Measurements from ENCODE around the gene KIF6. TPM values are rescaled to one million over a fixed set of nuclear protein-coding genes. Genes with fewer than 3 reads are reported as not detected.

Gene KIF6
- total RNA-seq, 1 donor from 2014 or later, result 1.4 TPM

DNA sequence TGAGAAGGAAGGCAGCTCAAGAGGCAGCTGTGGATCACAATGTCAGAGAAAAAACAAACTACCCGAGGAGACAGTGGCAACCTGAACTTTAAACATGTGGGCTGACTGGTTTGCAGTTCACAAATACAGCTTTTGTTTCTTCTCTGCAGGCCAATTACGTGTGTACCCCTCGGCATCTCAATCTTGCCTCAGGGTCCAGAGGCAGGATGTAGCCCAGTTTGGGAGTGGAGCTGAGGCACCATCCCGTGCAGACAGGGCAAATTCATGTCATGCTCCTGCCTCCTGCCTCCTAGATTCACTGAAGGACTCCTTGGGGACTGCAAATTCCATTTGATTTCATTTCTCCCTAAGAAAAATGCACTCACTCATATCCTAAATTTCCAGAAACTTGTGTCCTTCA, 308.5 kb downstream of the KIF6 start:
- TF ChIP-seq CTCF (IDR thresholded peaks at IDR 0.05; ENCODE audit: unreplicated experiment), result no peak
- H3K36me3 Mint-ChIP-seq, result no peaks in the 10 kb centered on the region
- H3K4me3 Mint-ChIP-seq, result no peak overlapping the region
- H3K4me1 Mint-ChIP-seq, result peaks cover 3% of the 10 kb centered on the region
- no peak for DNase-seq (ENCODE audit: low spot score in 2 of 2, unreplicated experiment in 2 of 2)
- no peaks in the 10 kb centered on the region for H3K9me3 Mint-ChIP-seq
- H3K27ac Mint-ChIP-seq, result no peak overlapping the region
- no peaks in the 10 kb centered on the region for H3K27me3 Mint-ChIP-seq (ENCODE audit: low read depth)

- Mint-ChIP-seq H3K36me3 (no peaks in the 10 kb centered on the region), H3K27me3 (ENCODE audit: low read depth) (no peaks in the 10 kb centered on the region), H3K9me3 (no peaks in the 10 kb centered on the region), H3K4me1 (peaks cover 3% of the 10 kb centered on the region), H3K27ac (no peak overlapping the region), H3K4me3 (no peak overlapping the region)
- TF ChIP-seq CTCF (IDR thresholded peaks at IDR 0.05; ENCODE audit: unreplicated experiment), result no peak
- DNase-seq (ENCODE audit: low spot score in 2 of 2, unreplicated experiment in 2 of 2), result no peak
Observed at GRCh38 chr6:39416026-39416425, 309.2 kb downstream of the KIF6 start.

GRCh38 chr6:39415482-39415881, 309.7 kb downstream of the KIF6 start:
- H3K4me1 Mint-ChIP-seq, result peaks cover 3% of the 10 kb centered on the region
- no peaks in the 10 kb centered on the region for H3K9me3 Mint-ChIP-seq
- no peak overlapping the region for H3K4me3 Mint-ChIP-seq
- H3K27ac Mint-ChIP-seq, result no peak overlapping the region
- DNase-seq (ENCODE audit: low spot score in 2 of 2, unreplicated experiment in 2 of 2), result no peak
- no peak for TF ChIP-seq CTCF (IDR thresholded peaks at IDR 0.05; ENCODE audit: unreplicated experiment)
- H3K36me3 Mint-ChIP-seq, result no peaks in the 10 kb centered on the region
- no peaks in the 10 kb centered on the region for H3K27me3 Mint-ChIP-seq (ENCODE audit: low read depth)

GRCh38 chr6:39411465-39411864, 313.7 kb downstream of the KIF6 start:
- DNase-seq (ENCODE audit: low spot score in 2 of 2, unreplicated experiment in 2 of 2), result no peak
- Mint-ChIP-seq H3K27ac (no peak overlapping the region), H3K27me3 (ENCODE audit: low read depth) (no peaks in the 10 kb centered on the region), H3K4me3 (no peak overlapping the region), H3K36me3 (no peaks in the 10 kb centered on the region), H3K9me3 (no peaks in the 10 kb centered on the region), H3K4me1 (peaks cover 2% of the 10 kb centered on the region)
- TF ChIP-seq CTCF (IDR thresholded peaks at IDR 0.05; ENCODE audit: unreplicated experiment), result no peak

- H3K4me1 Mint-ChIP-seq, result no peaks in the 10 kb centered on the region
- no peak for TF ChIP-seq CTCF (IDR thresholded peaks at IDR 0.05; ENCODE audit: unreplicated experiment)
- no peaks in the 10 kb centered on the region for H3K9me3 Mint-ChIP-seq
- no peaks in the 10 kb centered on the region for H3K36me3 Mint-ChIP-seq
- H3K27me3 Mint-ChIP-seq (ENCODE audit: low read depth), result no peaks in the 10 kb centered on the region
- H3K27ac Mint-ChIP-seq, result no peak overlapping the region
- DNase-seq (ENCODE audit: low spot score in 2 of 2, unreplicated experiment in 2 of 2), result no peak
- H3K4me3 Mint-ChIP-seq, result no peak overlapping the region
Observed at GRCh38 chr6:39411001-39411400, 314.2 kb downstream of the KIF6 start.

GRCh38 chr6:39409889-39410288, 315.3 kb downstream of the KIF6 start:
- H3K4me1 Mint-ChIP-seq, result no peaks in the 10 kb centered on the region
- H3K9me3 Mint-ChIP-seq, result no peaks in the 10 kb centered on the region
- no peak overlapping the region for H3K4me3 Mint-ChIP-seq
- no peak overlapping the region for H3K27ac Mint-ChIP-seq
- TF ChIP-seq CTCF (IDR thresholded peaks at IDR 0.05; ENCODE audit: unreplicated experiment), result no peak
- no peaks in the 10 kb centered on the region for H3K27me3 Mint-ChIP-seq (ENCODE audit: low read depth)
- H3K36me3 Mint-ChIP-seq, result no peaks in the 10 kb centered on the region
- DNase-seq (ENCODE audit: low spot score in 2 of 2, unreplicated experiment in 2 of 2), result no peak
